Natural killer cell (primary cell): ENCODE results near the gene RANBP9. TPM values are rescaled to one million over a fixed set of nuclear protein-coding genes. Genes with fewer than 3 reads are reported as not detected.

ENCODE experiments used
- ATAC-seq, 3 donors: fragments of 150-1000 bp in 2 of 3; fragments of 200-7000 bp in 1 of 3; cut with Tn5 transposase; 1 replicate in 1 of 3; 2 replicates in 2 of 3; pipeline ENCODE4 v1.10.0; 2021; ENCODE audit warnings: mild to moderate bottlenecking in 2 of 3, moderate library complexity in 2 of 3
- DNase-seq, 2 donors: peaks; one replicate each; pipeline versions ENCODE4 v3.0.0 to v3.0.0-alpha.2; 2013 to 2021; ENCODE audit warnings: mixed read lengths in 1 of 2
- H3K27ac ChIP-seq: one replicate; pipeline ENCODE4 v1.5.1; 2013; ENCODE audit warnings: mild to moderate bottlenecking, low read length
- H3K27me3 ChIP-seq: one replicate; pipeline ENCODE4 v1.6.1; 2013; ENCODE audit warnings: low read length; ENCODE audit not compliant: control insufficient read depth, insufficient read depth
- H3K36me3 ChIP-seq: one replicate; pipeline ENCODE4 v1.6.1; 2013; ENCODE audit warnings: low read length; ENCODE audit not compliant: control insufficient read depth, insufficient read depth
- H3K4me1 ChIP-seq: one replicate; pipeline ENCODE4 v1.6.1; 2013; ENCODE audit warnings: low read length; ENCODE audit not compliant: control insufficient read depth, insufficient read depth
- H3K4me3 ChIP-seq: one replicate; pipeline ENCODE4 v1.5.1; 2013; ENCODE audit warnings: low read length
- H3K9me3 ChIP-seq: one replicate; pipeline ENCODE4 v1.6.1; 2013; ENCODE audit warnings: low read length; ENCODE audit not compliant: control insufficient read depth, insufficient read depth
- H3K27ac Mint-ChIP-seq, 2 donors: one replicate each; pipeline ENCODE4 v1.8.0; 2022; ENCODE audit warnings: mild to moderate bottlenecking in 2 of 2, mixed read lengths in 2 of 2, moderate library complexity in 1 of 2
- H3K27me3 Mint-ChIP-seq, 2 donors: one replicate each; pipeline ENCODE4 v1.8.0; 2022; ENCODE audit warnings: low read depth in 2 of 2, mixed read lengths in 2 of 2
- H3K36me3 Mint-ChIP-seq: one replicate; pipeline ENCODE4 v1.8.0; 2022; ENCODE audit warnings: mixed read lengths
- H3K4me1 Mint-ChIP-seq, 2 donors: one replicate each; pipeline ENCODE4 v1.8.0; 2022; ENCODE audit warnings: mixed read lengths in 2 of 2
- H3K4me3 Mint-ChIP-seq: one replicate; pipeline ENCODE4 v1.8.0; 2022; ENCODE audit warnings: mild to moderate bottlenecking, moderate library complexity, mixed read lengths
- H3K9me3 Mint-ChIP-seq, 2 donors: one replicate each; pipeline ENCODE4 v1.8.0; 2022; ENCODE audit warnings: mixed read lengths in 2 of 2
- WGBS: methylation state at CpG from one replicate; pipeline ENCODE4 v1.1.7; 2013; ENCODE audit warnings: missing lambda C conversion rate; ENCODE audit not compliant: insufficient coverage; 5-methylcytosine and 5-hydroxymethylcytosine counted together
- intact Hi-C: fragments of 100-400 bp; cut with micrococcal nuclease; formaldehyde crosslinking; loops from one replicate; pipeline ENCODE4 v1.14.2; 2022
- total RNA-seq, 4 donors: library from RNA; stranded (reverse); fragments of 120-200 nt in 1 of 4; gene quantifications; one replicate each; pipeline versions ENCODE4 v1.2.3 to v1.2.4, GENCODE V29; 2013 to 2022
- TF ChIP-seq, protein P1 (sequence below): fragments of 200-600 bp; IDR thresholded peaks from one replicate; pipeline ENCODE4 v1.8.0; 2022; ENCODE audit warnings: antibody characterized with exemption

RANBP9 gene
- 10 to 100 TPM; 52.2 to 62.5 (median 57.6) TPM for total RNA-seq
- total RNA-seq (2013), result 41.9 TPM

DNA sequence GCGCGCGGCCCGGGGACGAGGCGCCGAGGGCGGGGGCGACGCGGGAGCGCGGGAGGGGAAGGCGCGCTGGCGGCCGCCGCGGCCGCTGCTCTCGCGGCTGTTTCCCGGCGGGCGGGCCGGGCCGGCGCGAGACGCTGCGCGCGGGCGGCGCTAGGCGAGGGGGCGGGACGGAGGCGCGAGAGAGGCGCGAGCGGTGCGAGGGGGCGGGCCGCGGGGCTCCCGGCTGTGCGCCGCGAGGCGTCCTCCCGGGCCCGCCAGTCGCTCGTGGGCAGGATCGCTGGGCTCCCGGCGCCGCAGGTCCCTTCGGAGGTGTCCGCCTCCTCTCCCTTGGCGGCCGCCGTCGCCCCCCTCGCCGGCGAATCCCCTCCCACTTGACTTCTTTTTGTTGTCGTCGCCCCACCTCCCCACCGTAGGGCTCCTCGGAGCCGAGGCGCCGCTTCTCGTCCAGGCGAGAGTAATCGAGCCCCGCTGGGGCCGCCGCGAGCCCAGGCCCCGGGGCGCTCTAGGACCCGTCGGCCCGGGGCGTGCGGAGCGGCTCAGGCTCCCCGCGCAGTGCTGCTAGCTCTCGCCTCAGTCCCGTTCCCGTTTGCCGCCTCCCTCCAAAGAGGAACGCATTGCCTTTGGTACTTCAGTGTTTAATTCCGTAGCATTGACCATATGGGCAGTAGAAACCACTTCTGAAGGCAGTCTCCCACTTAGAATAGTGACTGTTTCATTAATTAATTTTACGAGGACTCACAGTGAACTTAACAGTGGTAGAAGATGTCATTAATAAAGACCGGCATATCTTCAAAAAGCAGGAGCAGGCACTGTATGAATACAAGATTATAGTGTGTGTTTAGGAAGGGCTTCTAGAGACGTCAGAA is at the start of gene RANBP9:
Gene RANBP9, minus strand, starts transcription at position 103 of the 866 bp plus-strand sequence. CDS start 330 bp downstream, outside the sequence.
- ATAC-seq, result peak; percentile 83 to 94 (median 85)
- H3K9me3 ChIP-seq, result no peaks in the 10 kb centered on the region
- peaks cover 46 to 47% of the 10 kb centered on the region in 2 donors for H3K4me1 Mint-ChIP-seq
- H3K27ac Mint-ChIP-seq, result peak within 1 kb of the TSS; percentile 87 to 97
- H3K4me3 Mint-ChIP-seq, result peak within 1 kb of the TSS; percentile 98
- H3K4me3 ChIP-seq, result peak within 1 kb of the TSS; percentile 80
- no peaks in the 10 kb centered on the region for H3K27me3 Mint-ChIP-seq
- DNase-seq, result peak; percentile 87 to 94
- peak within 1 kb of the TSS; percentile 91 for H3K27ac ChIP-seq
- TF ChIP-seq, protein P1, sequence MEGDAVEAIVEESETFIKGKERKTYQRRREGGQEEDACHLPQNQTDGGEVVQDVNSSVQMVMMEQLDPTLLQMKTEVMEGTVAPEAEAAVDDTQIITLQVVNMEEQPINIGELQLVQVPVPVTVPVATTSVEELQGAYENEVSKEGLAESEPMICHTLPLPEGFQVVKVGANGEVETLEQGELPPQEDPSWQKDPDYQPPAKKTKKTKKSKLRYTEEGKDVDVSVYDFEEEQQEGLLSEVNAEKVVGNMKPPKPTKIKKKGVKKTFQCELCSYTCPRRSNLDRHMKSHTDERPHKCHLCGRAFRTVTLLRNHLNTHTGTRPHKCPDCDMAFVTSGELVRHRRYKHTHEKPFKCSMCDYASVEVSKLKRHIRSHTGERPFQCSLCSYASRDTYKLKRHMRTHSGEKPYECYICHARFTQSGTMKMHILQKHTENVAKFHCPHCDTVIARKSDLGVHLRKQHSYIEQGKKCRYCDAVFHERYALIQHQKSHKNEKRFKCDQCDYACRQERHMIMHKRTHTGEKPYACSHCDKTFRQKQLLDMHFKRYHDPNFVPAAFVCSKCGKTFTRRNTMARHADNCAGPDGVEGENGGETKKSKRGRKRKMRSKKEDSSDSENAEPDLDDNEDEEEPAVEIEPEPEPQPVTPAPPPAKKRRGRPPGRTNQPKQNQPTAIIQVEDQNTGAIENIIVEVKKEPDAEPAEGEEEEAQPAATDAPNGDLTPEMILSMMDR, result no peak
- H3K36me3 ChIP-seq, result no peaks in the 10 kb centered on the region
- under 1% methylated on average over 102 of the region's 102 CpGs for WGBS
- no peaks in the 10 kb centered on the region for H3K27me3 ChIP-seq
- intact Hi-C loops, result loop anchor here (1.0 to 5.0 kb wide), 3 partner anchors 45 to 138 kb away; partner anchors contain the start of genes NOL7 and SIRT5
- no peaks in the 10 kb centered on the region for H3K36me3 Mint-ChIP-seq
- H3K9me3 Mint-ChIP-seq, result no peaks in the 10 kb centered on the region
- peaks cover 20% of the 10 kb centered on the region for H3K4me1 ChIP-seq

DNA sequence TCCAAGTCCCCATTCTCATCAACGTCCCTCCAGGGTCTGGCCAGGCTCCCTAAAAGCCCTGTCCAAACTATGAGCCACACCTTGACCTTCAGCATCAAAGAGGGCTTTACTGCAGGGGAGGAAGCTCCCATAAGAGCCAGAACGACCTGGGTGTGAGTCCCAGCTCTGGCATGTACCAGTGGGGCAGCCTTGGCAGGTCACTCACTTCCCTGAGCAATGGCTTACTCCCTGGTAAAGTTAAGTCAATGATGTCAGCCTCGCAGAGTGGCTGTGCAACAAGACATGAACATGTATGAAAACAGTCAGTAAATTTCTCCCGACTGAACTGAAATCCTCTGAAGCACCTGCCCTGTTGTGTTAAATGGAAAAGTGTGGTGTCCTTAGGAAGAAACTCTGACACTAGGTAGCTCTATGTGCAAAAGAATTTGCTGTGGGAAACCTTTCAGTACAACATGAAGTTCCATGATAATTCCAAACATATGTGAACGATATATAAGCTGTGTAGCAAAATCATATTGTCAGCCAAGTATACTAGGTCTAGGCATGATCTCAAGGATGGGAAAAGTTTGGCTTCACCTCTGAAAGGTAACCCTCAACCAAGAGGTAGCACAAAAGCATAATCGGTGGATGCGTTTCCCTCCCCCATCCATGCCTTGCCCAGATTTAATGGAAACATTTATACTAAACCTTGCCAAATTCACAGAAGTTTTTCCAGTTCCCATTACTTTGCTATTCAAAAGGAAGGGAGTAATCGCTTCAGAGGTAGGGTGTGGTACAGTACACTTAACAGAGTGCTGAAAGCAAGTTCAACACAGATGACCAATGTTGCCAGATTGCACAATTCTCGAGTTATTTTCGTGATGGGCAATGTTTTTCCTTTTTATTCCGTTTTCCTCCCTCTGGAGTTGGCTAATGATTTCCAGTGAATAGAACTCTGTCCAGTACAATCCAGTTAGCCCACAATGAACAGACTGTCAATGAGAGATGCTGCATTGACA is 49.0 kb upstream of the RANBP9 start:
- no peaks in the 10 kb centered on the region for H3K9me3 Mint-ChIP-seq
- ATAC-seq (no peak), DNase-seq (no peak)
- TF ChIP-seq, protein P1, result no peak
- H3K4me3 Mint-ChIP-seq, result no peak overlapping the region
- H3K27me3 Mint-ChIP-seq, result peaks cover 0 to 3% of the 10 kb centered on the region in 2 donors
- H3K27ac Mint-ChIP-seq, result no peak overlapping the region
- no peak overlapping the region for H3K27ac ChIP-seq
- no peaks in the 10 kb centered on the region for H3K36me3 Mint-ChIP-seq
- peaks cover 13 to 17% of the 10 kb centered on the region in 2 donors for H3K4me1 Mint-ChIP-seq
- 93% methylated on average over 11 of the region's 11 CpGs for WGBS
- H3K4me3 ChIP-seq, result no peak overlapping the region
- no peaks in the 10 kb centered on the region for H3K9me3 ChIP-seq
- H3K4me1 ChIP-seq, result peaks cover 16% of the 10 kb centered on the region
- intact Hi-C loops, result loop anchor here (10.0 kb wide), 1 partner anchor 186 kb away; the partner anchor contains the start of gene SIRT5
- no peaks in the 10 kb centered on the region for H3K27me3 ChIP-seq
- no peaks in the 10 kb centered on the region for H3K36me3 ChIP-seq

DNA sequence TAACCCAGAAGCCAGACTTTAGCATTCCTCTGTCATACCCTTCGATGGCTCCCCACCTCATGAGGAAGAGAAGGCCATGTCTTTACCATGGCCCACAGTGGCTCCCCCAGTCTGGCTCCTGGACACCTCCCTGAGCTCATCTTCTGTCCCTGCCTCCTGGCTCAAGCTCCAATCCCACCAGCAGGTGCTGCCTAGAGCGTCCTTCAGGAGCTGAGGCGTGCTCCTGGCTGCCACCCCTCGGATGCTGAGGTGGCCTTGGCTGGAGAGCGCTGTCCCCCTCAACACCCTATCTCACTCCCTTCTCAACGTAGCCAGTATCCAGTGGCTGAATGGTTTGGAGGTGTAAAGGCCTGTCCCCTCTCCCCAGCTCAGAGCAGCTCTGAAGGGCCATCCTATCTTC is 47.4 kb upstream of the RANBP9 start:
- H3K4me3 Mint-ChIP-seq, result no peak overlapping the region
- H3K4me1 Mint-ChIP-seq, result peaks cover 13 to 16% of the 10 kb centered on the region in 2 donors
- H3K36me3 ChIP-seq, result no peaks in the 10 kb centered on the region
- H3K9me3 ChIP-seq, result no peaks in the 10 kb centered on the region
- peaks cover 0 to 3% of the 10 kb centered on the region in 2 donors for H3K27me3 Mint-ChIP-seq
- H3K4me1 ChIP-seq, result peaks cover 16% of the 10 kb centered on the region
- TF ChIP-seq, protein P1, result no peak
- DNase-seq (no peak), ATAC-seq (no peak)
- H3K9me3 Mint-ChIP-seq, result no peaks in the 10 kb centered on the region
- 100% methylated on average over 4 of the region's 6 CpGs for whole genome bisulfite sequencing
- H3K4me3 ChIP-seq, result no peak overlapping the region
- no peak overlapping the region for H3K27ac Mint-ChIP-seq
- intact Hi-C loops, result no loop called here
- H3K27ac ChIP-seq, result no peak overlapping the region
- H3K36me3 Mint-ChIP-seq, result no peaks in the 10 kb centered on the region
- no peaks in the 10 kb centered on the region for H3K27me3 ChIP-seq
